WTC11 (cell line): ENCODE results near the gene CD2. TPM values are rescaled to one million over a fixed set of nuclear protein-coding genes. Genes with fewer than 3 reads are reported as not detected.

Experiments used
- ATAC-seq: fragments of 200-7000 bp; cut with Tn5 transposase; 2 replicates; pipeline ENCODE4 v1.10.0; 2021; ENCODE audit warnings: mild to moderate bottlenecking, moderate library complexity
- CTCF ChIA-PET: fragments of 300-600 bp; sonication (Branson Sonifier 250); formaldehyde crosslinking; loops from one replicate; lab custom pipeline; 2021; ENCODE audit warnings: antibody characterized with exemption; lab: Charles Lee
- POLR2A ChIA-PET: fragments of 350-600 bp; sonication (Branson Sonifier 250); formaldehyde crosslinking; loops from one replicate; lab custom pipeline; 2021; ENCODE audit warnings: antibody characterized with exemption; lab: Charles Lee
- DNase-seq: peaks from one replicate; pipeline ENCODE4 v3.0.0; 2021; ENCODE audit warnings: low spot score
- H3K27ac Mint-ChIP-seq: 2 replicates; pipeline ENCODE4 v1.8.0; 2021; ENCODE audit warnings: mixed read lengths
- H3K27me3 Mint-ChIP-seq: 2 replicates; pipeline ENCODE4 v1.8.0; 2021; ENCODE audit warnings: low read depth, mild to moderate bottlenecking, moderate library complexity, mixed read lengths
- H3K36me3 Mint-ChIP-seq: 2 replicates; pipeline ENCODE4 v1.8.0; 2021; ENCODE audit warnings: mixed read lengths
- H3K4me1 Mint-ChIP-seq: 2 replicates; pipeline ENCODE4 v1.8.0; 2022; ENCODE audit warnings: mixed read lengths
- H3K4me3 Mint-ChIP-seq: 2 replicates; pipeline ENCODE4 v1.8.0; 2021; ENCODE audit warnings: mild to moderate bottlenecking, moderate library complexity, mixed read lengths
- H3K9me3 Mint-ChIP-seq: 2 replicates; pipeline ENCODE4 v1.8.0; 2021; ENCODE audit warnings: mixed read lengths
- AFF4 ChIP-seq: sonication (generic); formaldehyde crosslinking; IDR thresholded peaks from 2 replicates; pipeline ENCODE4 v1.8.1; 2023; ENCODE audit warnings: mild to moderate bottlenecking, missing genetic modification reagents, borderline replicate concordance
- CREM ChIP-seq: sonication (generic); formaldehyde crosslinking; IDR thresholded peaks from 2 replicates; pipeline ENCODE4 v1.8.1; 2022; ENCODE audit warnings: mild to moderate bottlenecking, missing genetic modification reagents, moderate library complexity
- E2F1 ChIP-seq: sonication (generic); formaldehyde crosslinking; IDR thresholded peaks from 2 replicates; pipeline ENCODE4 v1.8.0; 2022; ENCODE audit warnings: mild to moderate bottlenecking, missing genetic modification reagents
- ERG ChIP-seq: fragments of 250-450 bp; sonication (Bioruptor Pico); IDR thresholded peaks from 2 replicates; pipeline ENCODE4 v1.8.0; 2021; ENCODE audit warnings: mild to moderate bottlenecking
- FOXJ3 ChIP-seq: sonication (generic); formaldehyde crosslinking; IDR thresholded peaks from 2 replicates; pipeline ENCODE4 v1.9.0; 2021; ENCODE audit warnings: missing genetic modification reagents, mild to moderate bottlenecking, borderline replicate concordance
- GRHL2 ChIP-seq: fragments of 250-450 bp; sonication (Bioruptor Pico); IDR thresholded peaks from 2 replicates; pipeline ENCODE4 v1.8.0; 2022; ENCODE audit warnings: mild to moderate bottlenecking, moderate library complexity; ENCODE audit not compliant: insufficient replicate concordance, severe bottlenecking
- MXD4 ChIP-seq: fragments of 250-450 bp; sonication (Bioruptor Pico); IDR thresholded peaks from 2 replicates; pipeline ENCODE4 v1.8.0; 2021; ENCODE audit warnings: mild to moderate bottlenecking, moderate library complexity, borderline replicate concordance
- NFYB ChIP-seq: sonication (generic); formaldehyde crosslinking; conservative IDR thresholded peaks from 2 replicates; pipeline ENCODE4 v1.8.0; 2022; ENCODE audit warnings: low read depth, missing genetic modification reagents
- NR2C2 ChIP-seq: sonication (generic); formaldehyde crosslinking; IDR thresholded peaks from 2 replicates; pipeline ENCODE4 v1.8.0; 2022; ENCODE audit warnings: mild to moderate bottlenecking, missing genetic modification reagents
- NR3C1 ChIP-seq: sonication (generic); formaldehyde crosslinking; conservative IDR thresholded peaks from 2 replicates; pipeline ENCODE4 v1.8.1; 2023; ENCODE audit warnings: low read depth, mild to moderate bottlenecking, missing genetic modification reagents
- PREB ChIP-seq: sonication (generic); formaldehyde crosslinking; IDR thresholded peaks from 2 replicates; pipeline ENCODE4 v1.8.1; 2022; ENCODE audit warnings: mild to moderate bottlenecking, missing genetic modification reagents, moderate library complexity, borderline replicate concordance
- RELA ChIP-seq: sonication (generic); formaldehyde crosslinking; IDR thresholded peaks from 2 replicates; pipeline ENCODE4 v1.8.1; 2022; ENCODE audit warnings: missing genetic modification reagents, mild to moderate bottlenecking, borderline replicate concordance
- SOX15 ChIP-seq: fragments of 250-450 bp; sonication (Bioruptor Pico); IDR thresholded peaks from 2 replicates; pipeline ENCODE4 v1.9.0; 2021; ENCODE audit warnings: mild to moderate bottlenecking
- TP53 ChIP-seq: sonication (generic); formaldehyde crosslinking; IDR thresholded peaks from 2 replicates; pipeline ENCODE4 v1.8.1; 2023; ENCODE audit warnings: mild to moderate bottlenecking, missing genetic modification reagents
- ZNF317 ChIP-seq: sonication (generic); formaldehyde crosslinking; IDR thresholded peaks from 2 replicates; pipeline ENCODE4 v1.8.1; 2023; ENCODE audit warnings: low read depth, mild to moderate bottlenecking, moderate library complexity, missing genetic modification reagents, borderline replicate concordance
- ZNF512 ChIP-seq: sonication (generic); formaldehyde crosslinking; IDR thresholded peaks from 2 replicates; pipeline ENCODE4 v1.8.1; 2022; ENCODE audit warnings: missing genetic modification reagents, borderline replicate concordance
- total RNA-seq: library from RNA; stranded (reverse); gene quantifications from 3 replicates; pipeline ENCODE4 v1.2.3, GENCODE V29; 2021
- TF ChIP-seq, protein P1 (sequence below): fragments of 250-450 bp; sonication (Bioruptor Pico); IDR thresholded peaks from 2 replicates; pipeline ENCODE4 v1.9.0; 2021; ENCODE audit warnings: mild to moderate bottlenecking
- TF ChIP-seq, protein P2 (sequence below): sonication (generic); formaldehyde crosslinking; IDR thresholded peaks from 2 replicates; pipeline ENCODE4 v1.8.1; 2022; ENCODE audit warnings: mild to moderate bottlenecking, moderate library complexity, missing genetic modification reagents
- TF ChIP-seq, protein P3 (sequence below): fragments of 250-450 bp; sonication (Bioruptor Pico); IDR thresholded peaks from 2 replicates; pipeline ENCODE4 v2.1.2; 2022; ENCODE audit warnings: mild to moderate bottlenecking, moderate library complexity
- TF ChIP-seq, protein P4 (sequence below): sonication (generic); formaldehyde crosslinking; IDR thresholded peaks from 2 replicates; pipeline ENCODE4 v1.8.1; 2022; ENCODE audit warnings: low read depth, mild to moderate bottlenecking, moderate library complexity, missing genetic modification reagents, borderline replicate concordance

The CD2 gene
- total RNA-seq, 1 experiment from 2014 or later = 0.13 TPM

DNA sequence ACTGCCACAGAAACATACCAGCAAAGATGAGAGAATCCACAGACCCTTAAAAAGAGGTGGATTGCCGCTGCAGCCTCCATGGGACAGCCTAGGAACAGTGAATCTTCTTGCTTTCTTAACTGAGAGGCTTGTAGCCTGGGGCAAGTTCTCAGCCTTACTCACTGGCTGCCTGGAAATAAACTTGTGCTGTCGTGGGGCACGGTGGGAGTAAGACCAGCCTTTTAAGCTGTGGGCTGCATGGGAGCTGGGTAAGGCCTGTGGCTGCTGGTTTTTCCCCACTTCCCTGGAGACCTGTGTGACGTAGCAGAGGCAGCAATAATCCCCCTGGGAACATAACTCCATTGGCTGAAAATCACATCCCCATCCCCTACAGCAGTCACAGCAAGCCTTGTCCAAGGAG lies 30.8 kb downstream of the CD2 start:
- peaks cover 8% of the 10 kb centered on the region; the same call in 1 of the 2 replicates for H3K9me3 Mint-ChIP-seq
- POLR2A ChIA-PET = no interaction called here

More for the DNA sequence above, 30.8 kb downstream of the CD2 start:
- DNase-seq (no peak), ATAC-seq (no peak)
- Mint-ChIP-seq H3K27me3 (no peaks in the 10 kb centered on the region; the same call in 1 of the 2 replicates), H3K36me3 (no peaks in the 10 kb centered on the region), H3K27ac (no peak overlapping the region), H3K4me3 (no peak overlapping the region), H3K4me1 (no peaks in the 10 kb centered on the region)
- no peak for TF ChIP-seq TP53 (CRISPR knock-in tag)
- no peak for TF ChIP-seq ZNF512 (CRISPR knock-in tag)
- no peak for TF ChIP-seq NR3C1
- TF ChIP-seq SOX15 (CRISPR knock-in tag) = no peak
- no peak for TF ChIP-seq RELA (CRISPR knock-in tag)
- no peak for TF ChIP-seq E2F1 (CRISPR knock-in tag)
- no peak for TF ChIP-seq NR2C2
- TF ChIP-seq, protein P1, sequence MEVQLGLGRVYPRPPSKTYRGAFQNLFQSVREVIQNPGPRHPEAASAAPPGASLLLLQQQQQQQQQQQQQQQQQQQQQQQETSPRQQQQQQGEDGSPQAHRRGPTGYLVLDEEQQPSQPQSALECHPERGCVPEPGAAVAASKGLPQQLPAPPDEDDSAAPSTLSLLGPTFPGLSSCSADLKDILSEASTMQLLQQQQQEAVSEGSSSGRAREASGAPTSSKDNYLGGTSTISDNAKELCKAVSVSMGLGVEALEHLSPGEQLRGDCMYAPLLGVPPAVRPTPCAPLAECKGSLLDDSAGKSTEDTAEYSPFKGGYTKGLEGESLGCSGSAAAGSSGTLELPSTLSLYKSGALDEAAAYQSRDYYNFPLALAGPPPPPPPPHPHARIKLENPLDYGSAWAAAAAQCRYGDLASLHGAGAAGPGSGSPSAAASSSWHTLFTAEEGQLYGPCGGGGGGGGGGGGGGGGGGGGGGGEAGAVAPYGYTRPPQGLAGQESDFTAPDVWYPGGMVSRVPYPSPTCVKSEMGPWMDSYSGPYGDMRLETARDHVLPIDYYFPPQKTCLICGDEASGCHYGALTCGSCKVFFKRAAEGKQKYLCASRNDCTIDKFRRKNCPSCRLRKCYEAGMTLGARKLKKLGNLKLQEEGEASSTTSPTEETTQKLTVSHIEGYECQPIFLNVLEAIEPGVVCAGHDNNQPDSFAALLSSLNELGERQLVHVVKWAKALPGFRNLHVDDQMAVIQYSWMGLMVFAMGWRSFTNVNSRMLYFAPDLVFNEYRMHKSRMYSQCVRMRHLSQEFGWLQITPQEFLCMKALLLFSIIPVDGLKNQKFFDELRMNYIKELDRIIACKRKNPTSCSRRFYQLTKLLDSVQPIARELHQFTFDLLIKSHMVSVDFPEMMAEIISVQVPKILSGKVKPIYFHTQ (CRISPR knock-in tag) = no peak
- no peak for TF ChIP-seq ERG (CRISPR knock-in tag)
- TF ChIP-seq, protein P2, sequence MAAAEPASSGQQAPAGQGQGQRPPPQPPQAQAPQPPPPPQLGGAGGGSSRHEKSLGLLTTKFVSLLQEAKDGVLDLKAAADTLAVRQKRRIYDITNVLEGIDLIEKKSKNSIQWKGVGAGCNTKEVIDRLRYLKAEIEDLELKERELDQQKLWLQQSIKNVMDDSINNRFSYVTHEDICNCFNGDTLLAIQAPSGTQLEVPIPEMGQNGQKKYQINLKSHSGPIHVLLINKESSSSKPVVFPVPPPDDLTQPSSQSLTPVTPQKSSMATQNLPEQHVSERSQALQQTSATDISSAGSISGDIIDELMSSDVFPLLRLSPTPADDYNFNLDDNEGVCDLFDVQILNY (CRISPR knock-in tag) = no peak
- no peak for TF ChIP-seq ZNF317
- no peak for TF ChIP-seq GRHL2 (CRISPR knock-in tag)
- TF ChIP-seq MXD4 = no peak
- no peak for TF ChIP-seq AFF4 (CRISPR knock-in tag)
- no peak for TF ChIP-seq PREB (CRISPR knock-in tag)
- no peak for TF ChIP-seq CREM
- TF ChIP-seq NFYB = no peak
- TF ChIP-seq, protein P3, sequence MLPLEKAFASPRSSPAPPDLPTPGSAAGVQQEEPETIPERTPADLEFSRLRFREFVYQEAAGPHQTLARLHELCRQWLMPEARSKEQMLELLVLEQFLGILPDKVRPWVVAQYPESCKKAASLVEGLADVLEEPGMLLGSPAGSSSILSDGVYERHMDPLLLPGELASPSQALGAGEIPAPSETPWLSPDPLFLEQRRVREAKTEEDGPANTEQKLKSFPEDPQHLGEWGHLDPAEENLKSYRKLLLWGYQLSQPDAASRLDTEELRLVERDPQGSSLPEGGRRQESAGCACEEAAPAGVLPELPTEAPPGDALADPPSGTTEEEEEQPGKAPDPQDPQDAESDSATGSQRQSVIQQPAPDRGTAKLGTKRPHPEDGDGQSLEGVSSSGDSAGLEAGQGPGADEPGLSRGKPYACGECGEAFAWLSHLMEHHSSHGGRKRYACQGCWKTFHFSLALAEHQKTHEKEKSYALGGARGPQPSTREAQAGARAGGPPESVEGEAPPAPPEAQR = no peak
- TF ChIP-seq, protein P4, sequence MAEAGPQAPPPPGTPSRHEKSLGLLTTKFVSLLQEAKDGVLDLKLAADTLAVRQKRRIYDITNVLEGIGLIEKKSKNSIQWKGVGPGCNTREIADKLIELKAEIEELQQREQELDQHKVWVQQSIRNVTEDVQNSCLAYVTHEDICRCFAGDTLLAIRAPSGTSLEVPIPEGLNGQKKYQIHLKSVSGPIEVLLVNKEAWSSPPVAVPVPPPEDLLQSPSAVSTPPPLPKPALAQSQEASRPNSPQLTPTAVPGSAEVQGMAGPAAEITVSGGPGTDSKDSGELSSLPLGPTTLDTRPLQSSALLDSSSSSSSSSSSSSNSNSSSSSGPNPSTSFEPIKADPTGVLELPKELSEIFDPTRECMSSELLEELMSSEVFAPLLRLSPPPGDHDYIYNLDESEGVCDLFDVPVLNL (CRISPR knock-in tag) = no peak
- no peak for TF ChIP-seq FOXJ3
- CTCF ChIA-PET = interaction anchor here (1.0 to 1.1 kb wide), 2 partner anchors 33 to 48 kb away, joined by 3 read pairs; no protein-coding TSS in a partner anchor
